GM12872 (cell line): ENCODE results near the gene MIAT.

Source experiments
- TF ChIP-seq, protein P1 (sequence below): IDR thresholded peaks from 3 replicates; pipeline ENCODE4 v1.5.1; 2011; ENCODE audit warnings: low read depth, mild to moderate bottlenecking, low read length, moderate library complexity; ENCODE audit not compliant: insufficient read depth

Gene MIAT

DNA sequence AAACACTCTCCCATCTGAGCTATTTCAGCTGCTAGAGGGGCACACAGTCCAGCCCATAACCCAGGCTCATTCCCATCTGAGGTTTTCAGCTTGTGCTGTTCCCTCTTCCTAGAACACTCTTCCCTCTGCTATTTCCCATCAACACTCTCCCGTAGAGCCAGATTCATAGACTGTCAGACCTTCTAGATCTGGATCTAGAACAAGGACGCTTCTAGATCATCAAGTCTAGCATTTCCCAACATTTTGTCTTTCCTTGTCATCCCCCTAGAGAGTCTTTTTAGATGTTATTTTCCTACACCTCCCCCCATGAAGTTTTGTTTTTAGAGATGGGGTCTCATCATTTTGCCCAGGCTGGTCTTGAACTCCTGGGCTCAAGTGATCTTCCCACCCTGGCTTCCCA, 22.3 kb upstream of the MIAT start:
- TF ChIP-seq, protein P1, sequence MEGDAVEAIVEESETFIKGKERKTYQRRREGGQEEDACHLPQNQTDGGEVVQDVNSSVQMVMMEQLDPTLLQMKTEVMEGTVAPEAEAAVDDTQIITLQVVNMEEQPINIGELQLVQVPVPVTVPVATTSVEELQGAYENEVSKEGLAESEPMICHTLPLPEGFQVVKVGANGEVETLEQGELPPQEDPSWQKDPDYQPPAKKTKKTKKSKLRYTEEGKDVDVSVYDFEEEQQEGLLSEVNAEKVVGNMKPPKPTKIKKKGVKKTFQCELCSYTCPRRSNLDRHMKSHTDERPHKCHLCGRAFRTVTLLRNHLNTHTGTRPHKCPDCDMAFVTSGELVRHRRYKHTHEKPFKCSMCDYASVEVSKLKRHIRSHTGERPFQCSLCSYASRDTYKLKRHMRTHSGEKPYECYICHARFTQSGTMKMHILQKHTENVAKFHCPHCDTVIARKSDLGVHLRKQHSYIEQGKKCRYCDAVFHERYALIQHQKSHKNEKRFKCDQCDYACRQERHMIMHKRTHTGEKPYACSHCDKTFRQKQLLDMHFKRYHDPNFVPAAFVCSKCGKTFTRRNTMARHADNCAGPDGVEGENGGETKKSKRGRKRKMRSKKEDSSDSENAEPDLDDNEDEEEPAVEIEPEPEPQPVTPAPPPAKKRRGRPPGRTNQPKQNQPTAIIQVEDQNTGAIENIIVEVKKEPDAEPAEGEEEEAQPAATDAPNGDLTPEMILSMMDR = no peak

DNA sequence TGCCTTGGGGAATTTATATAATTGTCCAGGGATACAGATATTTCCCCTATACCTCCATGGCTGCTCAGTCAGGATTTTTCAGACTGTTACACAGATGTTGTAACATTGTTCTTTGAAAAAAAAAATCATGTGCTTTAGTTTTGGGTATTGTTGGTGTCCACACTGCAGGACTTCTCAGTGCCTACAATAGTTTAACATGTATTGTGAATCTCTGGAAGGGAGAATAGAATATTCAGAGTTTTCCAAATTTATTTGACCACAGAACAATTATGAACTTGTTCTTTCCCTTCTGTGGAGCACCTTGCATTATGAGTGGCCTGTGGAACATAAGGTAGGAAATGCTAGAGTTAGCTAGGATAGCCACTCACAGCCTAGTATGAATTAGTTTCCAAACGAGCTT, 21.1 kb upstream of the MIAT start:
- TF ChIP-seq, protein P1 = no peak

DNA sequence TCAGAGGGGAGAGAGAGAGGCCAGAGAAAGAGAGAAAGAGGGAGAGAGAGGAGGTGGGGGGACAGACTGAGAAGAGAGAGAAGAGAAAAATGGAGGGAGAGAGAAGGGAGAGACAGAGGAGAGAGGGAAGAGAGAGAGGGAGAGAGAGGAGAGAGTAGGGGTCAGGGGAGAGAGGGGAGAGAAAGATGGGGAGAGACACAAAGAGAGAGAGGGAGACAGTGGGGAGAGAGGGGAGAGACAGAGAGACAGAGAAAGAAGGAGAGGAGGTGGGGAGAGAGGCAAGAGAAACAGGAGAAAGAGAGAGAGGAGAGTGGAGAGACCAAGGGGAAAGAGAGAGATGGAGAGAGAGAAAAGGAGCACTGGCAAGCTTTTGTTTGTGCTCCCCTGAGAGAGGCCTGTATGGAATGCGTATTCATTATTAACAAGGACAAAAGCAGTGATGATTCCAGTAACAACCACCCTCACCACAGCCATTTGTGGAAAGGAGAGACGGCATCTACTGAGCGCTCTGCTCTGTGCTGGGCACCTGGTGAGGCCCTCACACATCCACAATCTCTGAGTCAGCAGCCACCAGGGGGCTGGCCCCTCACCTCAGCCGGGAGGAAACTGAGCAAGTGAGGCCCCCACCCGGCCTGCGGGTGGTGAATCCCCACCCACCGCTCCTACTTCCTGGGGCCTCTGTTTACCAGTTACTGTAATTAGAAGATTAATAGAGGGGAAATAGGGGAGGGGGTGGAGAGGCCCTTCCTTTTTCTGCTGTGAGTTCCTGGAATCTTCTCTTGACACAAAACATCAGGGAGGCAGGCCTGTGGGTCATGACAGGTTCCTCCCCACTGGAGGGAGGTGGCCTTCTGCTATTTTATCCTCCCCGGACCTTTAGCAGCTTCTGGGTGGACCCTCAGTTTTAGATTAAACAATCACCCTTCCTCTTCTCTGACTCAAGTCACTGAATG, 14.6 kb upstream of the MIAT start:
- TF ChIP-seq, protein P1 = peak; percentile 49; the same call in 2 of the 3 replicates

DNA sequence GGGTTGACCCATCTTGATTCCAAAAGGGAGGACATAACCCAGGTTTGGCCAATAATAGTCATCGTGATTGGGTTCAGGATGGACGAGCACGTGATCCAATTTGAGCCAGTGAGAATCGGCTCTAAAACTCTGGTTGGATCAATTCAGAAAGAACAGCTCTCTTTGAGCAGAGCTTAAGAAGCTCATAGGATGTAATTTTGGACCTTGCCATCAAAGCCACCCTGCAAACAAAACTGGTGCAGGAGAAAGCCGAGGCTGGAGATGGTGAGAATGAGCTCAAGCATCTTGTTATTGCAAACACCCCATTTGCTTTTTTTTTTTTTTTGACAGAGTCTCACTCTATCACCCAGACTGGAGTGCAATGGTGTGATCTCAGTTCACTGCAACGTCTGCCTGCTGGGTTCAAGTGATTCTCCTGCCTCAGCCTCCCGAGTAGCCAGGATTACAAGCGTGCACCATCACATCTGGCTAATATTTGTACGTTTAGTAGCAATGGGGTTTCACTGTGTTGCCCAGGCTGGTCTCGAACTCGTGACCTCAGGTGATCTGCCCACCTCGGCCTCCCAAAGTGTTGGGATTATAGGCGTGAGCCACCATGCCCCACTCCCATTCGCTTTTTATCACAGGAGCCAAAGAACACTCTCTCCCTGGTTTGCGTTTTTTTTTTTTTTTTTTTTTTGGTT, 13.8 kb upstream of the MIAT start:
- TF ChIP-seq, protein P1 = no peak

DNA sequence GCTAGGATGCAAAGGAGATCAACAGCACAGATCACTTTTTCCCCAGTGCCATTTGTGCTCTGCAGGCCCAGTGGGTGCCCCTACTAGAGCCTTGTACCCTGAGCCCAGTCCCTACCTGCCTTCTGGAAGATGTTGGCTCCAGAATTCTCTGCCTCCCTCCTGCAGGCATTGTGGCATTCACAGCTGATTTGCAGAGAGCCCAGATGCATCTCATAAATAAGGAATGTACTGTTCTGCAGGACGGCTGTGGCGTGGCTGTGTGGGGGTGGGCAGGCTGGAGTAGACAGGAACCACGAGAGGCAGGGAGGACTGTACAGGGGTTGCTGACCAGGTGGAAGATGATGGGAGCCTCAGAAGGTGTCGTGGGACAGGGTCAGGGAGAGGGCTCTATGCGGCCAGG, 11.2 kb upstream of the MIAT start:
- TF ChIP-seq, protein P1 = no peak

DNA sequence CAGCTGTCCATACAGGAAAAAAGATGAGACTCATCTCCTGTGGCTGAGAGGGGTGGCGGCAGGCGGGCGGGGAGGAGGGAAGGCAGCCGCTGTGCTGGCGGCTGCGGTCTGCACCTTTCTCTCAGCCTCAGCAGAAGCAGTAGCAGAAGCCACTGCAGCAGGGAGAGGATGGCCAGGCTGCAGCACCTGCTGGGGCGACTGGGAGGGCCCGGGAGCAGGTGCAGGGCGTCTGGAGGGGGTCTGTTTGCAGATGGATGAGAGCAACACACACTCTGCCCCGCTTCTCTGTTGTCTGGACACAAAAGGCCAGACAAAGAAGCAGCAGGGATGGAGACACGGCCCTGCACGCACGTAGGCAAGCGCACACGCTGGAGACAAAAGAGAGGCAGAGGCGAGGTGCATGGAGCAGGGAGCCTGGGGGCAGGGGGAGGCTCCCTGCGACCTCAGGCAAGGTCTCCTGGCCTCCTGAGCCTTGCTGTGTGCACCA, 9.3 kb upstream of the MIAT start:
- TF ChIP-seq, protein P1 = no peak

DNA sequence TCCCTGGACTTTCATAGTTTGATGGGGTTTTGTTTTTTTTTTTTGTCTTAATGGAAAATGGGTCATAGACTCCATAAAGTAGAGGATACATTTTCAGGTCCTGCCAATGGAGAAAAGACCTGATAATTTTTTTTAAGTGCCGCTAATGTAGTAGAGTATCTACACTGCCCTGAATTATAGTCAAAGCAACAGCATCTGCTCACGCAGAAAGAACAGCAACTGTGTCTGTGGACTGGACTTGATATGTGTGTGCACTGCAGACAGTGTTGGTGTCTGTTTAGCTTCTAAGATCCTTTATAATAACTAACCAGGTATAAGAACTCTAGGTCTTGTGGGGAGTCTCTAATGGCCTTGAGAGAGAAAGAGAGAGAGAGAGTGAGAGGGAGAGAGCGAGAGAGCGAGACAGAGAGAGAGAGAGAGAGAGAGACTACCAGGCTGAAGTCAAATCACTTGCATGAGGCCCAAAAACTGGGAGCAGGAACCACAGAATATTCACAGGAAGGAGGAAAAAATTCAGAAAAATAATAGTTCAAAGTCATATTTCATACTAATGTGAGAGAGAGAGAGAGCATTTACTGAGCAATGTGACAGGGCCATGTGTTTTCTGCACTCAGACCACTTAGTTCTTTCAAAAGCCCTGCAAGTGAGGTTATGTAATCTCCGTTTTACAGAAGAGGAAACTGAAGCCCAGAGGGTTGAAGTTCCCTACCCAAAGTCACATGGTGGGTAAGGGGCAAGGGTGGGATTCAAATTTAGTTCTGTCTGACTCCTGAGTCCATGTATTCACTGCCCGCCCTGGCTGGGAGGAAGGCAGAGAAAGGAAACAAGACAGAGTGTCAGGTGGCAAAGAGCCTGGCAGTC, 8.6 kb upstream of the MIAT start:
- TF ChIP-seq, protein P1 = no peak
